GM23338 (cell line): ENCODE measurements around the gene SH3RF2.

ENCODE experiments used
- CTCF ChIP-seq, 2 experiments: fragments of 200-600 bp in 1 of 2; sonication (generic) in 1 of 2; conservative IDR thresholded peaks; 2 replicates each; pipeline versions ENCODE4 v1.5.1 to v1.6.1; 2016 to 2017; ENCODE audit warnings: antibody characterized with exemption in 2 of 2, low read depth in 2 of 2, mild to moderate bottlenecking in 2 of 2, moderate library complexity in 1 of 2
- EZH2 ChIP-seq: fragments of 200-600 bp; sonication (generic); IDR thresholded peaks from one replicate; pipeline ENCODE4 v1.8.0; 2017; ENCODE audit warnings: antibody characterized with exemption, mild to moderate bottlenecking, low read depth; ENCODE audit not compliant: unreplicated experiment
- POLR2AphosphoS5 ChIP-seq: IDR thresholded peaks from 2 replicates; pipeline ENCODE4 v1.6.1; 2016; ENCODE audit warnings: antibody characterized with exemption, low read depth
- REST ChIP-seq: IDR thresholded peaks from one replicate; pipeline ENCODE4 v1.6.1; 2018; ENCODE audit warnings: antibody characterized with exemption; ENCODE audit not compliant: unreplicated experiment

- no peak for TF ChIP-seq CTCF (conservative IDR thresholded peaks at IDR 0.05; ENCODE audit: low read depth in 2 of 2)
- TF ChIP-seq POLR2AphosphoS5, result no peak
- no peak for TF ChIP-seq REST
- TF ChIP-seq EZH2, result no peak
Measured at GRCh38 chr5:145925353-145925752, 11.0 kb upstream of the SH3RF2 start.
